GM18511 (cell line): ENCODE measurements around the gene ABCC12.
"Not testable (repeated sequence)": the region's sequence is repeated elsewhere in the genome, so short reads cannot be mapped to it uniquely, and the experiment has no call there.

Experiments used
- ATAC-seq: cut with Tn5 transposase; IDR thresholded peaks from one replicate; pipeline ENCODE4 v1.9.1; 2021; ENCODE audit warnings: mild to moderate bottlenecking, moderate library complexity; ENCODE audit not compliant: unreplicated experiment

Gene ABCC12

GRCh38 chr16:48155926-48156789, at the start of gene ABCC12:
ABCC12 (minus strand) TSS chr16:48155993; CDS start chr16:48146424, 9,569 bp downstream.
- no peak for ATAC-seq

DNA sequence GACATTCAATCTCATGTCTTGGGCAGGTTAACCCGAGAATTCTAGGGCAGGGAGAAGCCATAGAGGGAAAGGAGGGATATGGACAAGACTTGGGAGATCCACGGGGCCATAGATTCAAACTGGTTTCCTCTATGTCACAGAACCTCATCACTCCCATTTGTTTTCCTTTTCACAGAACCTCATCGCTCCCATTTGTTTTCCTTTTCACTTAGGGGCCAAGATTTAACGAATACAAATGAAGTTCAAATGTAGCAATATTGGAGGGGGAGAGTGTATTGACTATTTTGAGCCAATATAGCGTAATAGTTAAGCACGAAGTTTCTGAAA, 49.0 kb upstream of the ABCC12 start:
- no peak for ATAC-seq

- ATAC-seq, result no peak
Observed at GRCh38 chr16:48203974-48204824, 48.4 kb upstream of the ABCC12 start.

DNA sequence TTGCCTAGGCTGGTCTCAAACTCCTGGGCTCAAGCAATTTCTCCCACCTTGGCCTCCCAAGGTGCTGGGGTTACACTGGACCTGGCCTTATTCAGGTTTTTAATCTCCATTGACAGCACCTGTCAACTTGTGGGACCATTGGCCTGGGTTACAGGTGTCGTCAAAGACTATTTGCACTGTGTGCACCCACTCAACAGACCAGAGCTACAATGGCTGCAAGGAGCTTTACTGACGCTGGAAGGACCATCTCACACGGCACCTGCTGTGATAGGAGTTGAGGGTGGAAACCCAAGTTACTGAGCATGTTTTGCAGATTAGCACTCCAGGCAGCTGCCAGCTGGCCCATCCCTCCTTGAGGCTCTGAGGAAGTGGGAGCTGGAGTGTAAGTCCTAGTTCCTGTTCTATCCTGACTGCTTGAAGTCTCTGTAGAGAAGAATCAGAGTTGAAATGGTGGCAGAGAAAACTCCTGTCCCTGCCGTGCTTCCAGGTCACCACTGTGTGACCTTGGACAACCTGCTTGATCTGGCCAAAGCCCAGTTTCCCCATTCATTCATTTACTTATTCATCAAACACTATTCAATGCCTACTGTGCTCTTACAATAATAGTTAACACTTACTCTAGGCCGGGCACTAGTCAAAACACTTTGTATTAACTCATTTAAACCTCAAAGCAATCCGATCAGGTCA, 45.9 kb upstream of the ABCC12 start:
- no peak for ATAC-seq

DNA sequence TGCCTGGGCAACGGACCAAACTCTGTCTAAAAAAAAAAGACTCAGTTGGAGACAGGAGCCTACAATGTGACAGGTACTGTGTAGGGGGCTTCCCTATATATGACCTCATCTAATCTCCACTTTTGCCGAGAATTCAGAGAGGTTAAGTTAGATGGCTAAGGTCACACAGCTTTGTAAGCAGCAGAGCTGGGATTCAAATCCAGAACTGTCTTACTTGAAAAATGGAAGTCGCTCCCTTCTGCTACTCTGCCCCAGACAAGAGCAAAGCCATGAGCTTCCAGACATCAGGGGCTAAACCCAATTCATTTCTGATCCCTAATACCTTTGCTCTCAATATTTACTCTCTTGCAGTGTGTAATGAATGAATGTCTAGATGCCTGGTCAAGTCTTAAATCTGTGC, 41.5 kb upstream of the ABCC12 start:
- no peak for ATAC-seq

GRCh38 chr16:48194828-48195556, 39.2 kb upstream of the ABCC12 start:
- no peak for ATAC-seq

DNA sequence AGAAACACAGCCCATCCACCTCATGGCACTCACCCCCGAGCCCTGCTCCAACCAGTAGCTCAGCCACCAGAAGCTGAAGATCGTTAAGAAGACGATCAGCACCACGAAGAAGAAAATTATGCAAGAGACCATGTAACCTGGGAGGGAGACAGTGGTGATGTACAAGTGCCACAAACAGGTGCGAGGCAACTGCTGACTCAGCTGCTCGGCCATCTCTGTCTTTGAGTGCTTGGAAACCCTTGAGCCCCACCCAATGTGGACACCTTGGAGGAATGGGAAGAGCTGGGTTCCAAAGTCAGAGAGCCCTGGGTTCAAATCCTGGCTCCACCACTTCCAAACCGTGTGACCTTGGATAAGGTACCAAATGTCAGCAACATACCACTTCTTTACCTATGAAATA, 38.1 kb upstream of the ABCC12 start:
- no peak for ATAC-seq

- ATAC-seq, result peak; percentile 90
Observed at GRCh38 chr16:48188449-48189102, 32.8 kb upstream of the ABCC12 start.

- no peak for ATAC-seq
Observed at GRCh38 chr16:48187779-48188178, 32.0 kb upstream of the ABCC12 start.

DNA sequence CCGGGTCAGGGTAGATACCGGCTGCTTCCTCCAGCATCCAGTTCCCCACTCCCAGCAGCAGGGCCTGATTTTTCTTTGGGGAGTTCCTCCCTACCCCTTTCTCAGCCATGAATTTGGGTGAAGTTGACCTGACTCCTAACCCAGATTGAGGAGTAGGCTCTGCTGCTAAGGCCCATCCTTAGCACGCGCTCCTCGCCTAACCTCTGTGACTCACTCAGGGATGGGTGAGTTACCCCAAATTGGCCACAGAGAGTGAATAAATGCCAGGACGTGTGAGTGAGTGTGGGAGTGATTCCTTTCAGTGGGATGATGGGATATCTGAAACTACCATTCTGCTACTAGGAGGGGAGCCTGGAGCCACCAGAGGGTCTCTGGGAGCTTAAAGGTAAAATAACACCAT, 28.9 kb upstream of the ABCC12 start:
- ATAC-seq, result no peak

- ATAC-seq, result no peak
Observed at GRCh38 chr16:48182979-48183537, 27.3 kb upstream of the ABCC12 start.

DNA sequence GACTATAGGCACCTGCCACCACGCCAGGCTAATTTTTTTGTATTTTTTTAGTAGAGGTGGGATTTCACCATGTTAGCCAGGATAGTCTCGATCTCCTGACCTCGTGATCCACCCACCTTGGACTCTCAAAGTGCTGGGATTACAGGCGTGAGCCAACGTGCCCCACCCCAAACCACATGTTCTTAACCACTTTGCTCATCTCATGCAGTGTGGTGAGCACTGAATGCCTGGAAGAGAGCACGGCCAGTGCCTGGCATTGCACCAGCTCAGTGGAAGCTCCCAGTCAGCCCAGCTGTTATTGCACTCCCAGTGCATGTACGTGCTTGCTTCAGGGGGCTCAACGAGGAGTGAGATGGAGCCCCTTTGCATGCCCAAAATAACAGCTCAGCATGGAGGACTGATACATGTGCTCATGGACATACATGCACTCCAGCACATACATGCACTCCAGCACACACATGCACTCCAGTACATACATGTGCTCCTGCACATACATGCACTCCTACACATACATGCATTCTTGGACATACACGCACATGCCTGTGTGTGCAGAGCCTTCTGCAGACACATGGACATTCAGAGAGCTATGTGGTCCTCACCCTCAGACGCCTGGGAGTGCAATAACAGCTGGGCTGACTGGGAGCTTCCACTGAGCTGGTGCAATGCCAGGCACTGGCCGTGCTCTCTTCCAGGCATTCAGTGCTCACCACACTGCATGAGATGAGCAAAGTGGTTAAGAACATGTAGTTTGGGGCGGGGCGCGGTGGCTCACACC, 26.1 kb upstream of the ABCC12 start:
- not testable (repeated sequence) for ATAC-seq

DNA sequence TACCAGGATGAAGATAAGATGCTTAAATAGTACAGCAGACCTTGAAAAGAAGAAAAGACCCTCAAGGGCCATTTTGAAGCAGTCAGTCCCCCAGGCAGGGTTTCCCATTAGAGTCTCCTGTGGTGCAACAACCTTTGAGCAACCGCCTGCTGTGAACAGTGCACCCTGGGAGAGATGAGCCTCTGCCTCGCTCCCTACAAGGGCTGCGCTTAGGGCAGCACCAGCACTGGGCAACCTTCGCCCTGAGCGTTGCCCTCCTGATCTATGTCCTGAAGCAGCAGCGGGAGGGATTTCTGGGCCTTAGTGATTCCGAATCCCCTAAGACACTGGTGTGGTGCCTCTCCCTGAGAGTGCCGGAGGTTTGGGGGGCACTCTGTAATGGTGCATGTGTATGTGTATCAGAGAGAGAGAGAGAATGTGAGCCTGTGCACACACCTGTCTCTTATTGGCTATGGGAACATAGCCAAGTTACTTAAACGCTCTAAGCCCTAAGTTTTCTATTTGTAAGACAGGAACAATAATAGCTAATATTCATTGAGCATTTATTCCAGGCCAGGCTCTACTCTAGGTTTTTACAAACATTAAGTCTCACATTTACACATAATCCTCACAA, 25.2 kb upstream of the ABCC12 start:
- no peak for ATAC-seq

GRCh38 chr16:48176635-48177408, 21.0 kb upstream of the ABCC12 start:
- ATAC-seq, result no peak

DNA sequence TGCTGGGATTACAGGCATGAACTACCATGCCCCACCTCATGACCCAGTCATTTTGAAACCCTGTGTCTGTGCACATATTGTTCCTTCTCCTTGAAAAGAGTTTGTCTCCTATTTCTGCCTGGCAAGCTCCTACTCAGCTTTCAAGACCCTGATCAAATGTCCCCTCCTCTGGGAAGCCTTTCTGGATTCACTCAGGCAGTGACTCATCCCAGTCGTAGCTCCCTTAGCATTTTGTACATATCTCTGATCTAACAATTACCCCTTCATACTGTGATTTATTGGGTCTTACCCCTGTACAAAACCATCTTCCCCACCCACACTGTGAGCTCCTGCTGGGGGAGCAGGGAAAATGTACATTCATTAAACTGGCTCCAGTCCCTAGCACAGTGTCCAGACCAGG, 18.1 kb upstream of the ABCC12 start:
- ATAC-seq, result no peak

DNA sequence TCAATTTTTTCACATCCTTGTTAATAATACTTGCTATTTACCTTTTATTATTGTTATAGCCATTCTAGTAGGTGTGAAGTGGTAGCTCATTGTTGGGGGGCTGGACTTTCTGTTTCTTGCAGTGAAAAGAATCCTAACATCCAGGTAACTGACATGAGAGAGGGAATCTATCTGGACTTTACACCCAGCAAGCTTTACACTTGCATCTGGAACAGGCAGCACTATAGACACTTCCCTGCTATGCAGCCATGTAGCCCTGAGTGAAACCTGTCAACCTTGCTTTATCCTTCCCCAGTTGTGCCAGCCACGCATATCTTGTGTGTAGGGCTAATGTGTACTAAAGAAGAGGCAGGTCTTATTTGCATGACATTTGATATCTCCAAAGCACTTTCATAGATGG, 16.9 kb upstream of the ABCC12 start:
- no peak for ATAC-seq

- no peak for ATAC-seq
Observed at GRCh38 chr16:48169896-48170295, 14.1 kb upstream of the ABCC12 start.

- ATAC-seq, result no peak
Observed at GRCh38 chr16:48168075-48168474, 12.3 kb upstream of the ABCC12 start.
